IPS DF 4.7 (cell line): ENCODE measurements around the gene MIF.
"Not testable (repeated sequence)": the region's sequence is repeated elsewhere in the genome, so short reads cannot be mapped to it uniquely, and the experiment has no call there.

Experiments used
- DNase-seq: peaks from one replicate; pipeline ENCODE4 v3.0.0-alpha.2; 2013; ENCODE audit warnings: low spot score; ENCODE audit errors: extremely low read depth

Gene MIF

GRCh38 chr22:23900227-23900626 lies 6.0 kb downstream of the MIF start:
- DNase-seq: not testable (repeated sequence)

- DNase-seq: no peak
These were observed 7.4 kb downstream of the MIF start for GRCh38 chr22:23901600-23901999.

GRCh38 chr22:23903328-23903971 lies 9.3 kb downstream of the MIF start:
- DNase-seq: no peak

GRCh38 chr22:23904573-23905254 lies 10.5 kb downstream of the MIF start:
- DNase-seq: no peak

- no peak for DNase-seq
These were observed 12.5 kb downstream of the MIF start for GRCh38 chr22:23906641-23907040.

GRCh38 chr22:23907423-23907822 lies 13.2 kb downstream of the MIF start:
- not testable (repeated sequence) for DNase-seq

- no peak for DNase-seq
These were observed 14.5 kb downstream of the MIF start for GRCh38 chr22:23908587-23909205.

GRCh38 chr22:23909296-23909898 lies 15.2 kb downstream of the MIF start:
- DNase-seq: no peak

GRCh38 chr22:23910496-23911190 lies 16.5 kb downstream of the MIF start:
- DNase-seq: no peak

GRCh38 chr22:23911318-23911980 lies 17.3 kb downstream of the MIF start:
- no peak for DNase-seq

GRCh38 chr22:23912293-23912903 lies 18.2 kb downstream of the MIF start:
- DNase-seq: no peak

GRCh38 chr22:23913306-23913660 lies 19.1 kb downstream of the MIF start:
- DNase-seq: no peak

GRCh38 chr22:23913661-23914353 lies 19.6 kb downstream of the MIF start:
- DNase-seq: peak; percentile 93

GRCh38 chr22:23915290-23915689 lies 21.1 kb downstream of the MIF start:
- no peak for DNase-seq

- not testable (repeated sequence) for DNase-seq
These were observed 26.1 kb downstream of the MIF start for GRCh38 chr22:23920267-23920611.

- not testable (repeated sequence) for DNase-seq
These were observed 27.5 kb downstream of the MIF start for GRCh38 chr22:23921586-23922201.

GRCh38 chr22:23922921-23923320 lies 28.7 kb downstream of the MIF start:
- DNase-seq: no peak

GRCh38 chr22:23925020-23925606 lies 30.9 kb downstream of the MIF start:
- DNase-seq: no peak

- DNase-seq: no peak
These were observed 32.4 kb downstream of the MIF start for GRCh38 chr22:23926561-23926960.
